ENCODE results near the gene GPRC5C. TPM values are rescaled to one million over a fixed set of nuclear protein-coding genes. Genes with fewer than 3 reads are reported as not detected.

Gene GPRC5C
- total and polyA plus RNA-seq, 2 of the 13 experiments (the other 11 are each of a cell fraction or from before 2014, with no cell fraction given): 85.6 to 300 TPM

DNA sequence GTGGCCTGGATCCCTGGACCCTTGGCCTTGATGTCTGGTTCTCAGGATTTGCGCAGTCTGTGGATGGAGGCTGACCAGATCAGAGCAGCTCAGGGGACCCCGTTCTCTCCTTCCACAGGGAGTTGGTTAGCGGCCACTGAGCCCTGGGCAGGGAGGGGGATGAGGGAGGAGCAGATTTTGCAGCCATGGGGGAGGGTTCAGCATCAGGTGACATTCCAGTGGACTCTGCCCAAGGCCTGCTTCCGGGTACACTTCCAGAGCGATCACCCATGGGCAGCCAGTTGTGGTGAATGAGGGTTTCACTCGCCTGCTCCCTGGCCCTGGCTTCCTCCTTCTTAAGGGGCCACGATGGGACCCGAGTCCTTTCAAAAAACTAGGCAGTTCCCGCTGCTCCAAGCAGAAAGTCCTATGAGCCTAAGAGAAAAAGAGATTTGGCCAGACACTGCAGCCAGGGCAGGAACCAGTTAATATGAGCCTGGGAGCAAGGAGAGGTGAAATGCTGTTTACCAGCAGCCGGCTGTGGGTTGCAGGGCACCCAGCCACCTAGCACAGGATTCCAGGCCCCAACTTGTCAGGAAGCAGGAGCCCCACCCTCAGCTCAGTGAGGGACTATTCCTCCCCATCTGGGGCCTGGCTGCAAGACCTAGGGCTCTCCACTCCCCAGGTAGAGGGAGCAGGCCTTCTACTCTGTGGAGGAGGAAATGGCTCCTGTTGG, 4.7 kb upstream of the GPRC5C start (continued):
- TF ChIP-seq CBX5 (CRISPR knock-in tag; IDR thresholded peaks at IDR 0.05; ENCODE audit: borderline replicate concordance) (peak; percentile 78), TCF12 (IDR thresholded peaks at IDR 0.05) (no peak), TCF12 (CRISPR knock-in tag; IDR thresholded peaks at IDR 0.05) (peak; percentile 95), ZNF713 (CRISPR knock-in tag; IDR thresholded peaks at IDR 0.05) (no peak), ZIK1 (CRISPR knock-in tag; IDR thresholded peaks at IDR 0.05; ENCODE audit: borderline replicate concordance, low read depth) (peak; percentile 53), ZNF124 (CRISPR knock-in tag; IDR thresholded peaks at IDR 0.05) (peak; percentile 86; the same call in 1 of the 2 replicates), FOXK1 (CRISPR knock-in tag; IDR thresholded peaks at IDR 0.05; ENCODE audit: borderline replicate concordance, low read depth) (peak; percentile 61; the same call in 1 of the 2 replicates), ZNF629 (CRISPR knock-in tag; conservative IDR thresholded peaks at IDR 0.05) (0 out of 2 replicates have a peak, but pooled peaks have one; percentile 25), SMAD3 (CRISPR knock-in tag; IDR thresholded peaks at IDR 0.05) (no peak; the same call in 1 of the 2 replicates), ZNF563 (CRISPR knock-in tag; IDR thresholded peaks at IDR 0.05) (peak; percentile 71; the same call in 1 of the 2 replicates), TEAD2 (CRISPR knock-in tag; IDR thresholded peaks at IDR 0.05) (no peak), RFX5 (IDR thresholded peaks at IDR 0.05; ENCODE audit: low read depth, low read length) (no peak), ATRX (CRISPR knock-in tag; IDR thresholded peaks at IDR 0.05; ENCODE audit: borderline replicate concordance) (no peak), NRL (CRISPR knock-in tag; IDR thresholded peaks at IDR 0.05; ENCODE audit: borderline replicate concordance) (no peak; the same call in 1 of the 2 replicates), NKX3-1 (CRISPR knock-in tag; IDR thresholded peaks at IDR 0.05) (no peak), JUND (CRISPR knock-in tag; IDR thresholded peaks at IDR 0.05) (no peak), TGIF2 (CRISPR knock-in tag; IDR thresholded peaks at IDR 0.05) (no peak), SUZ12 (IDR thresholded peaks at IDR 0.05; ENCODE audit: low read depth, low read length) (no peak), MEF2D (CRISPR knock-in tag; IDR thresholded peaks at IDR 0.05) (peak; percentile 80), ZNF121 (CRISPR knock-in tag; IDR thresholded peaks at IDR 0.05) (no peak; the same call in 1 of the 2 replicates)
- TF ChIP-seq, protein P1, sequence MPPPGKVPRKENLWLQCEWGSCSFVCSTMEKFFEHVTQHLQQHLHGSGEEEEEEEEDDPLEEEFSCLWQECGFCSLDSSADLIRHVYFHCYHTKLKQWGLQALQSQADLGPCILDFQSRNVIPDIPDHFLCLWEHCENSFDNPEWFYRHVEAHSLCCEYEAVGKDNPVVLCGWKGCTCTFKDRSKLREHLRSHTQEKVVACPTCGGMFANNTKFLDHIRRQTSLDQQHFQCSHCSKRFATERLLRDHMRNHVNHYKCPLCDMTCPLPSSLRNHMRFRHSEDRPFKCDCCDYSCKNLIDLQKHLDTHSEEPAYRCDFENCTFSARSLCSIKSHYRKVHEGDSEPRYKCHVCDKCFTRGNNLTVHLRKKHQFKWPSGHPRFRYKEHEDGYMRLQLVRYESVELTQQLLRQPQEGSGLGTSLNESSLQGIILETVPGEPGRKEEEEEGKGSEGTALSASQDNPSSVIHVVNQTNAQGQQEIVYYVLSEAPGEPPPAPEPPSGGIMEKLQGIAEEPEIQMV (CRISPR knock-in tag; IDR thresholded peaks at IDR 0.05; ENCODE audit: low read depth): no peak; the same call in 1 of the 2 replicates
- TF ChIP-seq, protein P2, sequence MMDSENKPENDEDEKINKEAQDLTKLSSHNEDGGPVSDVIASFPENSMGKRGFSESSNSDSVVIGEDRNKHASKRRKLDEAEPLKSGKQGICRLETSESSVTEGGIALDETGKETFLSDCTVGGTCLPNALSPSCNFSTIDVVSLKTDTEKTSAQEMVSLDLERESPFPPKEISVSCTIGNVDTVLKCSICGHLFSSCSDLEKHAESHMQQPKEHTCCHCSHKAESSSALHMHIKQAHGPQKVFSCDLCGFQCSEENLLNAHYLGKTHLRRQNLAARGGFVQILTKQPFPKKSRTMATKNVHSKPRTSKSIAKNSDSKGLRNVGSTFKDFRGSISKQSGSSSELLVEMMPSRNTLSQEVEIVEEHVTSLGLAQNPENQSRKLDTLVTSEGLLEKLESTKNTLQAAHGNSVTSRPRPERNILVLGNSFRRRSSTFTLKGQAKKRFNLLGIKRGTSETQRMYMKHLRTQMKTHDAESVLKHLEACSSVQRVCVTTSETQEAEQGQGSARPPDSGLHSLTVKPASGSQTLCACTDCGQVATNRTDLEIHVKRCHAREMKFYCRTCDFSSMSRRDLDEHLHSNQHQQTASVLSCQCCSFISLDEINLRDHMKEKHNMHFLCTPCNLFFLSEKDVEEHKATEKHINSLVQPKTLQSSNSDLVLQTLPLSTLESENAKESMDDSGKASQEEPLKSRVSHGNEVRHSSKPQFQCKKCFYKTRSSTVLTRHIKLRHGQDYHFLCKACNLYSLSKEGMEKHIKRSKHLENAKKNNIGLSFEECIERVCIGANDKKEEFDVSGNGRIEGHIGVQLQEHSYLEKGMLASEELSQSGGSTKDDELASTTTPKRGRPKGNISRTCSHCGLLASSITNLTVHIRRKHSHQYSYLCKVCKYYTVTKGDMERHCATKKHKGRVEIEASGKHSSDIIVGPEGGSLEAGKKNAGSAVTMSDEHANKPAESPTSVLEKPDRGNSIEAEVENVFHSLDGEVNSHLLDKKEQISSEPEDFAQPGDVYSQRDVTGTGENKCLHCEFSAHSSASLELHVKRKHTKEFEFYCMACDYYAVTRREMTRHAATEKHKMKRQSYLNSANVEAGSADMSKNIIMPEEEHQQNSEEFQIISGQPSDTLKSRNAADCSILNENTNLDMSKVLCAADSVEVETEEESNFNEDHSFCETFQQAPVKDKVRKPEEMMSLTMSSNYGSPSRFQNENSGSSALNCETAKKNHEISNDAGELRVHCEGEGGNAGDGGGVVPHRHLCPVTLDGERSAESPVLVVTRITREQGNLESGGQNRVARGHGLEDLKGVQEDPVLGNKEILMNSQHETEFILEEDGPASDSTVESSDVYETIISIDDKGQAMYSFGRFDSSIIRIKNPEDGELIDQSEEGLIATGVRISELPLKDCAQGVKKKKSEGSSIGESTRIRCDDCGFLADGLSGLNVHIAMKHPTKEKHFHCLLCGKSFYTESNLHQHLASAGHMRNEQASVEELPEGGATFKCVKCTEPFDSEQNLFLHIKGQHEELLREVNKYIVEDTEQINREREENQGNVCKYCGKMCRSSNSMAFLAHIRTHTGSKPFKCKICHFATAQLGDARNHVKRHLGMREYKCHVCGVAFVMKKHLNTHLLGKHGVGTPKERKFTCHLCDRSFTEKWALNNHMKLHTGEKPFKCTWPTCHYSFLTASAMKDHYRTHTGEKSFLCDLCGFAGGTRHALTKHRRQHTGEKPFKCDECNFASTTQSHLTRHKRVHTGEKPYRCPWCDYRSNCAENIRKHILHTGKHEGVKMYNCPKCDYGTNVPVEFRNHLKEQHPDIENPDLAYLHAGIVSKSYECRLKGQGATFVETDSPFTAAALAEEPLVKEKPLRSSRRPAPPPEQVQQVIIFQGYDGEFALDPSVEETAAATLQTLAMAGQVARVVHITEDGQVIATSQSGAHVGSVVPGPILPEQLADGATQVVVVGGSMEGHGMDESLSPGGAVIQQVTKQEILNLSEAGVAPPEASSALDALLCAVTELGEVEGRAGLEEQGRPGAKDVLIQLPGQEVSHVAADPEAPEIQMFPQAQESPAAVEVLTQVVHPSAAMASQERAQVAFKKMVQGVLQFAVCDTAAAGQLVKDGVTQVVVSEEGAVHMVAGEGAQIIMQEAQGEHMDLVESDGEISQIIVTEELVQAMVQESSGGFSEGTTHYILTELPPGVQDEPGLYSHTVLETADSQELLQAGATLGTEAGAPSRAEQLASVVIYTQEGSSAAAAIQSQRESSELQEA (CRISPR knock-in tag; IDR thresholded peaks at IDR 0.05; ENCODE audit: not compliant biosample characterization): no peak

All from HepG2 (cell line).